HK-2 (cell line): ENCODE measurements around the gene SERF1A.
"Not testable (repeated sequence)": the region's sequence is repeated elsewhere in the genome, so short reads cannot be mapped to it uniquely, and the experiment has no call there.

Source experiments
- DNase-seq: peaks from one replicate; pipeline ENCODE4 v3.0.0-alpha.2; 2018; ENCODE audit not compliant: unreplicated experiment

Gene SERF1A

DNA sequence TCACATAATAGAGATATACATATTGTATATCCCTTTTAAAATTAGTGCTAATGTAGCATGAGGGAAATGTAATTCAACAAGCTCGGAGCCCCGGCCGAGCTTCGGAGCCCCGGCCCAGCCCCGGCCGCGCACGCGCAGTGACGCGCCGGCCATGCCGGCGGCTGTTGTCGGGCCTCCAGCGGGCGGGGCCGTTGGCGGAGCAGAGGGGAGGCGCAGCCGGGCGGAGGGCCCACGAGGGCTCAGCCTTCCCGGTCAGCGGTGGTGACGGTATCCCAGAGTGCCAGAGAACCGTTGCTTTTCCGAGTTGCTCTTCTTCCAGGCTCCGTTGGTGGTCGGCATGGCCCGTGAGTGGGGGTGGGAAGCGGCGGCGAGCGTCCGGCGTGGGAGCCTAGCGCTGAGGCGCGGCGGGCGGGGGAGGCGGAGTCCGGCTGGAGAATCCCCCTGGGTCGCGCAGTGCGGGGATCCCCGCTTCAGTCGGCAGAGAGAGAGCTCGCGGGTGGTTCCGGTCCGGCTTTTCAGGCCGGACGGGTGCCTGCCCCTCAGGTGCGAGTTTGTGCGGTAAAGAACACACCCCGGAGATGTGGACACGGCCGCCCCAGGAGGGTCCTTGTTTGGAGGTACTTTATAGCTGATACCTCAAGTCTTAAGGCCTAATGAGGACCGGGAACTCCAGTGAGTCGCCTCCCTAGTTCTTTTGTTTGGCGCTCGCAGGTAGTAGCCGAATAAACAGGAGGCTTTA lies at the start of gene SERF1A:
Gene SERF1A, plus strand, starts transcription at position 137 of the 739 bp plus-strand sequence. Its CDS starts 201 bp downstream, at position 338.
- DNase-seq = not testable (repeated sequence)

DNA sequence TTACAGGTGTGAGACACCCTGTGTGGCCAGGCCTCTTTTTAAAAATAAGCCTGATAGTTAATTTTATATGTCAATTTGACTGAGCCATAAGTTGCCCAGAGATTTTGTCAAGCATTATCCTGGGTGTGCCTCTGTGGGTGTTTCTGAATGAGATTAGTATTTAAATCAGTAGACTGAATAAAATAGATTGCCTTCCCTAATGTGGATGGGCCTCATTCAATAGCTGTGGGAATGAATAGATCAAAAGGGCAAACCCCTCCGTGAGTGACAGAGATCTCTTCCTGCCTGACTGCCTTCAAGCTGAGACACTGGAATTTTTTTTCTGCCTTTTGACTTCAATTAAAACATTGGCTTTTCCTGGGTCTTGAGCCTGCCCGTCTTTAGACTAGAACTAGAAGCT lies 33.7 kb upstream of the SERF1A start:
- DNase-seq = not testable (repeated sequence)

DNA sequence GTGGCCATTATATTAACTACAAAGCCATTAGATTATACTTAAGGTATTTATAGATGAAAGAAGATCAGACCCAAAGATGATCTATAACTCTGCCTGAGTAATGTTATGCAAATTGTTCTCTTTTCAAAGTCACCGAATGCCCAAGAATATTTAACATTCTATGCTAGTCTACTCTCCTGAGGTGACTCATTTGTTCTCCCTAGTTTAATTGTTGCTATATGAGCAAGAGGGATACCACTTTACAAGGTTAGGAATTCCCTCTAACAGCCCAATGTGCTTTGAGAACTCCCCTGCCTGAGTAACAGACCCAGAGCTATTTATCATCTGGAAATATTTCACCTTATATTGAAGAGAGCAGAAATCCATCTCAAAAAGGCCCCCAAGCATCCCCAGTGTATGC lies 29.8 kb upstream of the SERF1A start:
- DNase-seq = not testable (repeated sequence)

DNA sequence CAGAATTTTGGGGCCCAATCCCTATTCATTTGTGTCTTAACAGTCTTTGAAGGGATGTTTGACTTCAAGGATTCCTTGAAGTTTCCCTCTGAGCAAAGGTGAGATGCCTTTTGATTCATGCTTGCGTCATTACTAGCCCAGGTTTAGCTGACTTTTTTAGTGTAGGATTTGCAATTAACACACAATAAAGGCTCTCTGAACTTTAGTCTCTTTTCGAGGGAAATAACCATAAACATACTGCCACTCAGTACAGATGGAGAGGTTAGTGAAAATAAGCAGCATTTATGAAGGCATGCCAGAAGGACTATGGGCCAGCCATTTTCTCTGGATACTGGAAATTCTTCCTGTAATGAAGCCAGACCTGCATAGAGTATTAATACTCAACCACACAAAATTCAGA lies 4.4 kb upstream of the SERF1A start:
- DNase-seq = not testable (repeated sequence)

DNA sequence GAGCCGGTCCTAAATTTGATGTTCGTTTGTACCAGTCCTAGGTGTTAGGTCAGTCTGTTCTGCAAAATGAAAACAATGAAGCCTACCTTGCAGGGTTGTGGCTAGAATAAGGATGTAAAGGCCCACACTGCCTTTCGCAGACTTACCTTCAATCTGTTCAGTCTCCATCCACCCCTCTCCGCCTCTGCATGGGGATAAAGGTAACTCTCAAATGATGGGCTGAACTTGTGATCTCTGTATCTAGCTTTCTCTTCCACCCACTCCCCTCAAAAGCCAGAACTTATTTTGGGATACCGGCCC lies 753 bp downstream of the SERF1A start:
- DNase-seq = not testable (repeated sequence)

DNA sequence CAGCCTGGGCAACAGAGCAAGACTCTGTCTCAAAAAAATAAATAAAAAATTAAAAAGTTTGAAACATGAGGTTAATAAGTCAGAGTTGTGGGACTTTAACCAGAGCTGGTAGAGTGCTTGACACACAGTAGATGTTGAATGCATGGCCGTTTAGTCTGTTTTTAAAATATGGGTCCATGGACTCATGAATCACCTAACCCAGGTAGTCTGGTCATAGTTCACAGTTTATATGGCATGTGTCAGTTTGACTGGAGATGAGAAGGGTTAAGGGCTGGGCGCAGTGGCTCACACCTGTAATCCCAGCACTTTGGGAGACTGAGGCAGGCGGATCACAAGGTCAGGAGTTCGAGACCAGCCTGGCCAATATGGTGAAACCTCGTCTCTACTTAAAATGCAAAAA lies 6.2 kb downstream of the SERF1A start:
- DNase-seq = not testable (repeated sequence)

DNA sequence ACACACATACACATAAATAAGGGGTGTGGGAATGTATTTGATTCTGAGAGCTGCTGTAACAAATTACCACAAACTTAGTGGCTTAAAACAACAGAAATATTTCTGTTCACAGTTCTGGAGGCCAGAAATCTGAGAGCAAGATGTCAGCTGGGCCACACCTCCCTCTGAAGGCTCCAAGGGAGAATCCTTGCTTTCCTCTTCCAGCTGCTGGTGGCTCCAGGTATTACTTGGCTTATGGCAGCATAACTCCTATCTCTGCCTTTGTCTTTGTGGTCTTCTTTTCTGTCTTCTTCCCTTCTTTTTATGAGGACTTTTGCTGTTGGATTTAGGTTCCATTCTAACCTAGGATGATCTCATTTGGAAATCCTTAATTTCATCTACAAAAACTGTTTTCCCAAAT lies 16.4 kb downstream of the SERF1A start:
- not testable (repeated sequence) for DNase-seq

DNA sequence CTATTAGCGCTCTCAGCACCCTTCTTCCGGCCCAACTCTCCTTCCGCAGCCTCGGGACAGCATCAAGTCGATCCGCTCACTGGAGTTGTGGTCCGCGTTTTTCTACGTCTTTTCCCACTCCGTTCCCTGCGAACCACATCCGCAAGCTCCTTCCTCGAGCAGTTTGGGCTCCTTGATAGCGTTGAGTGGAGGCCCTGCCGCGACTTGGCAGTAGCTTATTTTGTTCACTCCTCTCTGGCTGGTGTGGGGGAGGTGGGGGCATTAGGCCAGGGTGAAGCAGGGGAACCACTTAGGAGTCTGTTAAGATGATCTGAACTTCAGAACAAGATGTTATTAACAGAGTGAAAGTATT lies 24.7 kb downstream of the SERF1A start:
- not testable (repeated sequence) for DNase-seq

DNA sequence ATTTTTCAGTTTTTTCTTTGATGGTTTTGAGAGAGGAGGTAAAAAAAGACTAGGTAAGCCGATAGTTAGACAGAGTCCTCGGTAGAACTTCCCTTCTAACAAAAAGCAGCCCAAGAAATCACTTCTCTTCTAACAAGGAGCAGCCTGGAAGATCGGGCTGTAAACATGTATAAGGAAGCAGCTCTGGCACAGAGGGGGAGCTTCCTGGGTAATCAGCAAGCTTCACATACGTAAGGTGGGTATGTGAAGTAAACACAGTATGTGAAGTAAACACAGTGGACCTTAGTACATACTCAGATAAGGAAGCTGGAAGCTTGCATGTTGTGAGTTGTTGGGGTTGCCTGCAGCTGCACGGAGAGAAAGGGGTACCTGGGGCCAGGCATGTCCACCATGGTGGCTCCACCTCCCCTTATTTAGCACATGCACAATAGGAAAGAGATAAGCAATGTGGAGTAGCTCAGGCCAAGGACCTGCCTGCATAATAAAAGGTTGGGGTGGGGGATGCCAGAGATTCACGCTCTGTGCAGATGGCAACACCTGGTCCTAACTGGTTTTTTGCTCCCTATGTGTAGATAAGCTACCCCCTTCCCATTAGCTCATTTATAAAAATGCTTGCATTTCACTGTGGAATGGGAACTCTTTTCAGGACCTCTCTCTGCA lies 31.4 kb downstream of the SERF1A start:
- not testable (repeated sequence) for DNase-seq

DNA sequence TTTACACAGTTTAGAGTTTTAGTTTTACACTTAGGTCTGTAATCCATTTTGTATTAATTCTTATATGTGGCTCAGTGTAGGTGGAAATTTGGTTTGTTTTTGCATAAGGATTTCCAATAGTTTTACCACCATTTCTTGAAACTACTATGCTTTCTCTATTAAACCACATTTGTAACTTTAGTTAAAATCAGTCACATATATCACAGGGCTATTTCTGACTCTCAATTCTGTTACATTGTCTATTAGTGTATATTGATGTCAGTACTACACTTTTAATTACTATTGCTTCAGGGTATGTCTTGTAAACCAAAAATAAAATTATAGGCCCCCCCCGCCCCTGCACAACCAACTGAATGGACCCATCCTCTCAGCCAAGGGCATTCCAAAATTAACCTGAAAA lies 32.1 kb downstream of the SERF1A start:
- DNase-seq = not testable (repeated sequence)

DNA sequence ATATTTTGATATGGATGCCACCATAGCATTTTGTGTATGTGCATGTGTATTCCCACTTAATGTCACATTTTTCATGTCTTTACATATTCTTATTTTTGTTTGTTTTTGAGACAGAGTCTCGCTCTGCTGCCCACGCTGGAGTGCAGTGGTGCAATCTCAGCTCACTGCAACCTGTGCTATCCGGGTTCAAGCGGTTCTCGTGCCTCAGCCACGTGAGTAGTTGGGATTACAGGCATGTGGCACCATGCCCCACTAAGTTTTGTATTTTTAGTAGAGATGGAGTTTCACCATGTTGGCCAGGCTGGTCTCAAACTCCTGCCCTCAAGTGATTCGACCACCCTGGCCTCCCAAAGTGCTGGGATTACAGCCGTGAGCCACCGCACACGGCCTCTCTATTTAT lies 52.6 kb downstream of the SERF1A start:
- DNase-seq = not testable (repeated sequence)
